GM12873 (cell line): ENCODE data around the gene SMG6.

ENCODE experiments used
- TF ChIP-seq, protein P1 (sequence below): IDR thresholded peaks from 2 replicates; pipeline ENCODE4 v1.5.1; 2012; ENCODE audit warnings: low read depth, mild to moderate bottlenecking, moderate library complexity, low read length, control low read depth; ENCODE audit not compliant: insufficient read depth; ENCODE audit errors: missing control alignments

Gene SMG6

DNA sequence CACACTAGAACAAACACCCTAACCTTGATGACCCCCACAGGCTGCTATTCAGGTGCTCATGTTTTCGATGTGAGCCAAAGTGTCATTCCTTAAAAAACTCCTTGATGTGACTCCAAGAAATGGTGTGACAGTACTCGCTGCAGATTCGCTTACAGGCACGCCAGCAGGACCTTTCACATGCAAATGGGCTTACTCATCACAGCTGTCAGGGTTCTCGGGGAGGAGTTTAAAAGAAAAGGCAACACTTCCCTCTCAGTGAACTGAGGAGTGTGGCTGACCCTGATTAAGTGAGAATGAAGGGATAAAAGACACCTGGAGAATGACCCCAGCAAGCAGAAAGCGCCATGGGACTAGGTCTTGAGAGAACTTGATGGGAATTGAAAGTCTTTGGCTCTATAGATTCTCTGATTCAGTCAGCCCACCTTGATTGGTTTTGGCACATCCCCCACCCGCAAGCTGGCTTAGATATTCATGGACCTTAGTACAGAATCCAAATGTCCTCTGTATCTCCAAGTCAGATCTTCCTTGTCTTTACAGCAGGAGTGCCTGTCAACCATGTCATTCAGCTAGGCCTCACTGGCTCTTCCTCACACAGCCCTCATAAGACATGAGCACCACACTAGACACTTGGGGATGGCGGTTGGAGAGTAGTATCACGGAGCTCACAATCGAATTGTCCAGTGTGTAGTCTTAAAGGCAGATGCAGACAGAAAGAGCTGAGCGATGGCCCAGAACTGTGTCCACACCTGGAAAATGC lies 166.1 kb downstream of the SMG6 start:
- TF ChIP-seq, protein P1, sequence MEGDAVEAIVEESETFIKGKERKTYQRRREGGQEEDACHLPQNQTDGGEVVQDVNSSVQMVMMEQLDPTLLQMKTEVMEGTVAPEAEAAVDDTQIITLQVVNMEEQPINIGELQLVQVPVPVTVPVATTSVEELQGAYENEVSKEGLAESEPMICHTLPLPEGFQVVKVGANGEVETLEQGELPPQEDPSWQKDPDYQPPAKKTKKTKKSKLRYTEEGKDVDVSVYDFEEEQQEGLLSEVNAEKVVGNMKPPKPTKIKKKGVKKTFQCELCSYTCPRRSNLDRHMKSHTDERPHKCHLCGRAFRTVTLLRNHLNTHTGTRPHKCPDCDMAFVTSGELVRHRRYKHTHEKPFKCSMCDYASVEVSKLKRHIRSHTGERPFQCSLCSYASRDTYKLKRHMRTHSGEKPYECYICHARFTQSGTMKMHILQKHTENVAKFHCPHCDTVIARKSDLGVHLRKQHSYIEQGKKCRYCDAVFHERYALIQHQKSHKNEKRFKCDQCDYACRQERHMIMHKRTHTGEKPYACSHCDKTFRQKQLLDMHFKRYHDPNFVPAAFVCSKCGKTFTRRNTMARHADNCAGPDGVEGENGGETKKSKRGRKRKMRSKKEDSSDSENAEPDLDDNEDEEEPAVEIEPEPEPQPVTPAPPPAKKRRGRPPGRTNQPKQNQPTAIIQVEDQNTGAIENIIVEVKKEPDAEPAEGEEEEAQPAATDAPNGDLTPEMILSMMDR = no peak

DNA sequence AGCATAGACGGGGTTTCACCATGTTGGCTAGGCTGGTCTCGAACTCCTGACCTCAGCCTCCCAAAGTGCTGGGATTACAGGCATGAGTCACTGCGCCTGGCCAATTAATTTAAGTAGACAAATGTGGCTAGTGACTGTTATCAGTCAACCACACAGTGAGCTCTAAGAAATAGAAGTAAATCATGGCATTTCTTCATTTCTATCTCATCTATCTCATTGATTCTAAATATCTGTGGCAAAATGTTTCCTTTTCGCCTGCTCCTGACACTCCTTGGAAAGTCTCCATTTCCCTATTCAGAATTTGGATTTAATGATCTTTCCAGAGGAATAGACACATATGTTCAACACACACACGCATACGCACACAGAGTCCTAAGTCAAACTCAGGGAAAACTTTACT lies 167.3 kb downstream of the SMG6 start:
- TF ChIP-seq, protein P1 = no peak

DNA sequence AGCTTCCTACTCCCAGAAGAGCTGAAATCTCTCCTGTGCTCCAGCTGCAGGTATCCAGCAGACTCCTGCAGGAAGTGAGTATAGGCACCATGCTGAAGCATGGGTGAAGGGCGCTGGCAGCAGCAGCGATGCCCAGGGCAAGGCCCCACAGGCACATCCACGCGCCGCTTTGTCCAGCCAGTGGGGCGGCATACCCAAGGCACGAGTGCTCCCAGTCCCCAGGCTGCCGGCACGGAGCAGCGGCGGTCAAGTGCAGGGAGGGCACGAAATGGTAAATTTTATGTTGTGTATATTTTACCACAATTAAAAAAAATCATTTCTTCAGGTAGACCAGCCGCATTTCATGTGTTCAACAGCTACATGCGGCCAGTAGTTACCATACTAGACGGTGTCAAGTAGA lies 175.6 kb downstream of the SMG6 start:
- TF ChIP-seq, protein P1 = no peak

DNA sequence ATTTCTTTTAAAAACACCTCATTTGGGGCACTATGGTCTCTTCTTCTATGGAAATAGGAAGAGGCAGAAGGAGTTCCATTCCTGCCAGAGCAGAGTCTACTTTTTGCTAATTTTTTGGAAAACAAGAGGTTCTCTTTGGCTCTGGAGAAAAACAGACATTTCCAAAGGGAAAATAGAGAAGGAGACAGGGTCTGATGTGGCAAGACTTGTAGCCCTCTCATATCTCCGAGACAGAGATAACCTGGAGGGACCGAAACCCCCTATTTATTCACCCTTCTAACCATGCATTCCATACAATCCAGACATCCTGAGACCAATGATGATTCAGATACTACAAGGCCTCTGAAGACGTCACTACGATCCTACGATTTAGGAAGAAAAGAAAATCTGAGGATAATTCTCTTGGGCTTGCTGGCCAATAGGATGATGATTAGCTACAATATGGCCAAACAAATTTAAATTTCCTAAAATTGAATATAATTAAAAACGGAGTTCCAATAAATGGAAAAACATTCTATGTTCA lies 178.5 kb downstream of the SMG6 start:
- TF ChIP-seq, protein P1 = no peak

DNA sequence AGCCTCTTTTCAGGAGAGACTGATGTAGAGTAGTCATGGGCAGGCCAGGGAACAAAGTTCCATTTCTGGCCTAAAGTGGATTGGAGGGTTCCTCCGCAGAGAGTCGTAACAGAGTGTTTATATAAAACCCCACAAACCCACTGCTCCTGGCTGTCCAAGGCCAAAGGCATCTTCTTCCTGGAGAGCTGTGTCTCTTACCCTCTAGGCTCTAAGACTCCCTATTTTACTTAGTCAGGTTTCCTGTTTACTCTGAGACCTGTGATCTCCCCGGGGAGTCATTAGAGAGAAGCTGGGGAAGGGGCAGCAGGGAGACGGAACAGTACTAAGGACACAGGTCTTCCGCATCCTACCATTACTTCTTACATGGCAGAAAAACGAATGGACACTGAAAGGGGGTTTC lies 179.2 kb downstream of the SMG6 start:
- TF ChIP-seq, protein P1 = no peak

DNA sequence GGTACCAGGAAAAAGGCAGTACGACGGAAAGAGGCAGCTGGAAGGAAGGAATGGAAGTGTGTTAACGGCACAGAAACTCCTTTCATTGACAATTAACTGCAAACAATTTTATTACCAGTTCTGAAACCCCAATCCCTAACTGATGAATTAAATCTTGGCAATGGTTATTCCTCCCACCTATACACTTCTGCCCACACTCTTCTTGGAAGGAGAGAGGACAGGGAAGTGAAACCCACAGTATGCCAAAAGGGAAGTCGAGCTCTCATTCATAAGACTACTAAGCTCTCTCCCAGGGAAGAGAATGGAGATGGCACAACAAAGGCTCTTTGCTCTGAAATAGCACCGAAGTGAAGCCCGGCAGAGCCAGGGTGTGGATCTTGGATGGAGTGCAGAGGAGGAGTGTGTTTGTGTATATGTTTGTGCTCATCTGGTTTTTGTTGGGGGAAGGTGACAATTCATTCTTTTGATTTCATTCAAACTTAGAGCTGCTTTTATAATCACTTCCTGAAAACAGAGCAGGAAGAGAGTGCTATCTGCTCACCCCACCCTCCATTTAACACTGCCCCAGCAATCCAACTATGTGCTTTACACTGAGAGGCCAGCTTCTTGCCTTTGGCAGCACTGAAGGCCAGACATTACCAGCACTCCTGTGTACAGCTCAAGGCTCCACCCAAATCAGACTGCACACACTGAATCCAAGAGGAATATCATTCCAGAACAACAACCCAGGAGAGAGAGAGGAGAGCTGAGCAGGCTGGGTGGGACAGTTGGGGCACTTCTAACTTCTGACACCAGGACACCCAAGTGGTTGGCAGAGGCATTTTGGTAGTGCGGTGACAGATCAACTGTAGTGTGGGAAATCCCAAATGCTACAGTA lies 180.0 kb downstream of the SMG6 start:
- TF ChIP-seq, protein P1 = peak; percentile 18

DNA sequence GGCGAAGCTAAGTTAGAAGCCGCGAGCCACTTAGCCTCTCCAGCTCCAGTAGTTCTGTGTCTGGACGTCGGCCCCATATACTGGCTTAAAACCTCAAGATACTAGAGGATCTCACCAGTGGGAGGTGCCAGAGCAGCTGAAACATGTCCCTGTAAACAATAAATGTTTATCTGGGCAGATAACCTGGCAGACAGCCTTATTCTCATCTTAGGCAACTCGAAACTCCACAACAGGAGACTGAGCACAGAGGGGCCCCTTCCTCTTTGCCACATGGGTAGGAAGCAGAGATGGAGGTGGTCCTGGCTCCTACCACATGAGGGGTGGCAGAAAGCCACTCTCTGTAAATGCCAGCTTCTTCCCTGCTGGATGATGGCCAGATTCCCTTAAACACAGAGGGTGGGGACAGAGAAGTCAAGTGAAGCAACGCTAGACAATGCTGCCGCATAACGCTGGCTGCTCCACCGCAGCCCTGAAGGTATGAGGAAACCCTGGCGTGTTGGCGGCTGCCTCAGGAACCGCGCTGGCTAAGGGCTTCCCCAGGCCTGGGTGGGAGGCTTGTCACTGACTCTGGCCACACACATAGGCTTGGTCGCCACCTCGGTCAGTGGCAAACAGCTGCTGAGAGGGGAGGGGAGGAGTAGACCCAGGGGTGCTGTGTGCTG lies 180.8 kb downstream of the SMG6 start:
- TF ChIP-seq, protein P1 = no peak
